ENCODE results near the gene AGFG2.

The AGFG2 gene

GRCh38 chr7:100544386-100544785 lies 5.4 kb downstream of the AGFG2 start:
- H3K9me2 ChIP-seq (replicated peaks; ENCODE audit: control insufficient read depth, low read length) = no peaks in the 10 kb centered on the region
- no peaks in the 10 kb centered on the region for H3K27me3 ChIP-seq (ENCODE audit: control insufficient read depth, low read length)
- TF ChIP-seq EZH2phosphoT487 (IDR thresholded peaks at IDR 0.05; ENCODE audit: borderline replicate concordance, low read length) (no peak), CTCF (IDR thresholded peaks at IDR 0.05; ENCODE audit: low read depth, low read length, poor library complexity, severe bottlenecking) (no peak)
- H3F3A ChIP-seq (ENCODE audit: control insufficient read depth, insufficient read depth) = peaks cover 15% of the 10 kb centered on the region
- no peaks in the 10 kb centered on the region for H3K9me3 ChIP-seq (ENCODE audit: control insufficient read depth, insufficient read depth, low read length)
- no peaks in the 10 kb centered on the region for H4K20me1 ChIP-seq (ENCODE audit: control insufficient read depth, insufficient read depth, low read depth, low read length)
- peaks cover 67% of the 10 kb centered on the region for H3K79me2 ChIP-seq (ENCODE audit: control insufficient read depth, low read length)
- peaks cover 9% of the 10 kb centered on the region for H3K36me3 ChIP-seq (ENCODE audit: control insufficient read depth, low read length)
- no peak overlapping the region for H3K4me3 ChIP-seq (ENCODE audit: low read length)
- H3K27ac ChIP-seq (ENCODE audit: low read depth, low read length) = no peak overlapping the region
- peaks cover 80% of the 10 kb centered on the region for H3K4me1 ChIP-seq (ENCODE audit: control insufficient read depth, low read length)
- H3K4me2 ChIP-seq (ENCODE audit: low read length) = peak overlapping the region; percentile 21

- Histone ChIP-seq H3K36me3 (ENCODE audit: control insufficient read depth, low read length) (peaks cover 9% of the 10 kb centered on the region), H3K27ac (ENCODE audit: low read depth, low read length) (no peak overlapping the region), H3F3A (ENCODE audit: control insufficient read depth, insufficient read depth) (peaks cover 15% of the 10 kb centered on the region), H3K9me2 (replicated peaks; ENCODE audit: control insufficient read depth, low read length) (no peaks in the 10 kb centered on the region), H3K4me1 (ENCODE audit: control insufficient read depth, low read length) (peaks cover 82% of the 10 kb centered on the region), H4K20me1 (ENCODE audit: control insufficient read depth, insufficient read depth, low read depth, low read length) (no peaks in the 10 kb centered on the region), H3K79me2 (ENCODE audit: control insufficient read depth, low read length) (peaks cover 63% of the 10 kb centered on the region), H3K4me2 (ENCODE audit: low read length) (peak overlapping the region; percentile 34), H3K4me3 (ENCODE audit: low read length) (peak overlapping the region; percentile 24; the same call in 1 of the 2 replicates), H3K9me3 (ENCODE audit: control insufficient read depth, insufficient read depth, low read length) (no peaks in the 10 kb centered on the region), H3K27me3 (ENCODE audit: control insufficient read depth, low read length) (no peaks in the 10 kb centered on the region)
- TF ChIP-seq EZH2phosphoT487 (IDR thresholded peaks at IDR 0.05; ENCODE audit: borderline replicate concordance, low read length) (no peak), CTCF (IDR thresholded peaks at IDR 0.05; ENCODE audit: low read depth, low read length, poor library complexity, severe bottlenecking) (no peak)
Observed at GRCh38 chr7:100544967-100545359, 6.0 kb downstream of the AGFG2 start.

- Histone ChIP-seq H3F3A (ENCODE audit: control insufficient read depth, insufficient read depth) (peaks cover 18% of the 10 kb centered on the region), H3K4me1 (ENCODE audit: control insufficient read depth, low read length) (peaks cover 82% of the 10 kb centered on the region), H3K27ac (ENCODE audit: low read depth, low read length) (0 out of 2 replicates have a peak overlapping the region, but pooled peaks have one; percentile 20), H3K36me3 (ENCODE audit: control insufficient read depth, low read length) (peaks cover 13% of the 10 kb centered on the region), H3K79me2 (ENCODE audit: control insufficient read depth, low read length) (peaks cover 57% of the 10 kb centered on the region), H3K9me3 (ENCODE audit: control insufficient read depth, insufficient read depth, low read length) (no peaks in the 10 kb centered on the region), H3K4me2 (ENCODE audit: low read length) (peak overlapping the region; percentile 34), H4K20me1 (ENCODE audit: control insufficient read depth, insufficient read depth, low read depth, low read length) (no peaks in the 10 kb centered on the region), H3K4me3 (ENCODE audit: low read length) (peak overlapping the region; percentile 24; the same call in 1 of the 2 replicates), H3K27me3 (ENCODE audit: control insufficient read depth, low read length) (no peaks in the 10 kb centered on the region), H3K9me2 (replicated peaks; ENCODE audit: control insufficient read depth, low read length) (no peaks in the 10 kb centered on the region)
- TF ChIP-seq EZH2phosphoT487 (IDR thresholded peaks at IDR 0.05; ENCODE audit: borderline replicate concordance, low read length) (no peak), CTCF (IDR thresholded peaks at IDR 0.05; ENCODE audit: low read depth, low read length, poor library complexity, severe bottlenecking) (no peak)
Observed at GRCh38 chr7:100545360-100546128, 6.5 kb downstream of the AGFG2 start.

Data from DOHH2 (cell line).